ENCODE results near the gene DDI2.

The DDI2 gene

GRCh38 chr1:15668089-15668754 is 51.0 kb downstream of the DDI2 start:
- DNase-seq (ENCODE audit: low read depth) = no peak
- no peak overlapping the region for H3K4me3 ChIP-seq (ENCODE audit: control insufficient read depth, low read depth, low read length)
- TF ChIP-seq, protein P1, sequence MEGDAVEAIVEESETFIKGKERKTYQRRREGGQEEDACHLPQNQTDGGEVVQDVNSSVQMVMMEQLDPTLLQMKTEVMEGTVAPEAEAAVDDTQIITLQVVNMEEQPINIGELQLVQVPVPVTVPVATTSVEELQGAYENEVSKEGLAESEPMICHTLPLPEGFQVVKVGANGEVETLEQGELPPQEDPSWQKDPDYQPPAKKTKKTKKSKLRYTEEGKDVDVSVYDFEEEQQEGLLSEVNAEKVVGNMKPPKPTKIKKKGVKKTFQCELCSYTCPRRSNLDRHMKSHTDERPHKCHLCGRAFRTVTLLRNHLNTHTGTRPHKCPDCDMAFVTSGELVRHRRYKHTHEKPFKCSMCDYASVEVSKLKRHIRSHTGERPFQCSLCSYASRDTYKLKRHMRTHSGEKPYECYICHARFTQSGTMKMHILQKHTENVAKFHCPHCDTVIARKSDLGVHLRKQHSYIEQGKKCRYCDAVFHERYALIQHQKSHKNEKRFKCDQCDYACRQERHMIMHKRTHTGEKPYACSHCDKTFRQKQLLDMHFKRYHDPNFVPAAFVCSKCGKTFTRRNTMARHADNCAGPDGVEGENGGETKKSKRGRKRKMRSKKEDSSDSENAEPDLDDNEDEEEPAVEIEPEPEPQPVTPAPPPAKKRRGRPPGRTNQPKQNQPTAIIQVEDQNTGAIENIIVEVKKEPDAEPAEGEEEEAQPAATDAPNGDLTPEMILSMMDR (IDR thresholded peaks at IDR 0.05; ENCODE audit: control insufficient read depth, insufficient read depth, low read depth, low read length, missing control alignments) = no peak

- no peak for DNase-seq (ENCODE audit: low read depth)
- TF ChIP-seq, protein P1 (IDR thresholded peaks at IDR 0.05; ENCODE audit: control insufficient read depth, insufficient read depth, low read depth, low read length, missing control alignments) = no peak
These were observed 51.8 kb downstream of the DDI2 start for GRCh38 chr1:15669074-15669473.

DNA sequence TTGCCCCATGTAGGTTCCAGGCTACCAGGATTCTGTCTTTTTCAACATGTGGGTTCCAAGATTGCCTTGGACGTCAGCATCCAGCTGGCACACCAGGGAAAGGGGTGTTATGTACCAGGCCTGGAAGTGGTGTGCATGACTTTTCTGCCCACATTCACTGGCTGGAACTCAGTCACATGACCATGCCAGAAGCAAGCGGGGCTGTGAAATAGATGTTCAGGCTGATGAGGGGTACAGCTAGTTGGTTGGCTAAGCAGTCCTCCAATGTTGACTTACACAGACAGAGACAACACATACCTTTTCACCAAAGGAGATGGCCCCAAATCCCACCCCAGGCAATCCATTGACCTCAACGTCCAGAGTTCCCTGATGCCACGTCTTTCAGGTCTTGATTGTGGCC is 52.6 kb downstream of the DDI2 start:
- DNase-seq (ENCODE audit: low read depth) = no peak
- TF ChIP-seq, protein P1 (IDR thresholded peaks at IDR 0.05; ENCODE audit: control insufficient read depth, insufficient read depth, low read depth, low read length, missing control alignments) = no peak
- no peak overlapping the region for H3K4me3 ChIP-seq (ENCODE audit: control insufficient read depth, low read depth, low read length)

More at GRCh38 chr1:15669074-15669473, 51.8 kb downstream of the DDI2 start:
- no peak overlapping the region for H3K4me3 ChIP-seq (ENCODE audit: control insufficient read depth, low read depth, low read length)

GRCh38 chr1:15671430-15671829 is 54.2 kb downstream of the DDI2 start:
- no peak for DNase-seq (ENCODE audit: low read depth)
- TF ChIP-seq, protein P1 (IDR thresholded peaks at IDR 0.05; ENCODE audit: control insufficient read depth, insufficient read depth, low read depth, low read length, missing control alignments) = no peak
- no peak overlapping the region for H3K4me3 ChIP-seq (ENCODE audit: control insufficient read depth, low read depth, low read length)

GRCh38 chr1:15674386-15675159 is 57.3 kb downstream of the DDI2 start:
- TF ChIP-seq, protein P1 (IDR thresholded peaks at IDR 0.05; ENCODE audit: control insufficient read depth, insufficient read depth, low read depth, low read length, missing control alignments) = no peak
- H3K4me3 ChIP-seq (ENCODE audit: control insufficient read depth, low read depth, low read length) = no peak overlapping the region
- DNase-seq (ENCODE audit: low read depth) = no peak

DNA sequence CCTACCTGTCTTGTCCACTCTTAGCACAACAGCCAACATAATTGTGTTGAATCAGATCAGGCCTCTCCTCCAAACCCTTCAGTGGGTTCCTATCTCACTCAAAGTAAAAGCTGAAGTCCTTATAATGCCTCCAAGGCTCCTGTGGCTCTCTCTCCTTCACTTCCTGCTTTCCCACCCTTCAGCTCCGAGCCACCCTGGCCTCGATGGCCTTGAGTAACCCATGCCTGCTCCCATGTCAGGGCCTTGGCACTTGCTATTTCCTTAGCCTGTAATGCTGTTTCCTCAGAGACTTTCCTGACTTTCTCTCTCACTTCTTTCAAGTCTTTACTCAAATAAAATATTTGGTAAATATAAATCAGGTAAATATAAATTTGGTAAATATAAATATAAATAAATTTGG is 58.8 kb downstream of the DDI2 start:
- TF ChIP-seq, protein P1 (IDR thresholded peaks at IDR 0.05; ENCODE audit: control insufficient read depth, insufficient read depth, low read depth, low read length, missing control alignments) = no peak
- DNase-seq (ENCODE audit: low read depth) = no peak
- no peak overlapping the region for H3K4me3 ChIP-seq (ENCODE audit: control insufficient read depth, low read depth, low read length)
